Myocyte (in vitro differentiated cells): ENCODE results near the gene BIRC5. TPM values are rescaled to one million over a fixed set of nuclear protein-coding genes. Genes with fewer than 3 reads are reported as not detected.

ENCODE experiments used
- DNase-seq: peaks from one replicate; pipeline ENCODE4 v3.0.0-alpha.2; 2012; ENCODE audit warnings: low read depth
- polyA plus RNA-seq: library from polyadenylated mRNA; unstranded; fragments of >200 nt; gene quantifications from one replicate; pipeline ENCODE4 v1.2.1, GENCODE V29; 2012; ENCODE audit warnings: missing spikeins
- total RNA-seq: library from RNA; depleted of rRNA; stranded (reverse); fragments of >200 nt; gene quantifications from 2 replicates; pipeline ENCODE4 v1.2.3, GENCODE V29; 2014

The BIRC5 gene
- 2.7 and 2.8 TPM in 2 replicates for total RNA-seq
- polyA plus RNA-seq = 0.48 TPM

- DNase-seq = peak; percentile 87
Measured at GRCh38 chr17:78214016-78214705, at the start of gene BIRC5. Gene BIRC5 (plus strand): TSS chr17:78214253. CDS start chr17:78214317, 64 bp downstream.

- no peak for DNase-seq
Measured at GRCh38 chr17:78164748-78165607, 49.1 kb upstream of the BIRC5 start.

DNA sequence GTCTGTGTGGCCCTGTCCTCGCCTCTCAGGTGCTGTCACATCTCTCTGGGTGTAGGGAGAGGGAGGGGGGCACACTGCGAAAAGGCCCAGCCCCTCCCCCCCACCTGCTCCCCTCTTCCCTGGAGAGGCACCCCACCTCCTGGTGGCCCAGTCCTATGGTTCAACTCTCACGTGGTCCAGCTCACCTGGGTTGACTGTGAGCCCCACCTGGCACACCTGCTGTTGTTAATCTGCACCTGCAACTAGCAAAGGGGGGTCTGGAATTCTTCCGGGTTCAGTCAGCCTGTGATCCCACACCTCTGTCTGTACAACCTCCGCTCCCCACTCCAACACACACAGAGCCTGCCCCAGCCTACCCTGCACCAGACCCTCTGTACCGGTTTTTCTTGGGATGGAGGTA, 47.6 kb upstream of the BIRC5 start:
- no peak for DNase-seq

GRCh38 chr17:78168242-78168902, 45.7 kb upstream of the BIRC5 start, which contains the start of gene SYNGR2:
Gene SYNGR2 (plus strand): TSS chr17:78168581. CDS start chr17:78168617, 36 bp downstream.
- DNase-seq = peak; percentile 78

GRCh38 chr17:78168903-78169793, 44.9 kb upstream of the BIRC5 start:
- peak; percentile 71 for DNase-seq

DNA sequence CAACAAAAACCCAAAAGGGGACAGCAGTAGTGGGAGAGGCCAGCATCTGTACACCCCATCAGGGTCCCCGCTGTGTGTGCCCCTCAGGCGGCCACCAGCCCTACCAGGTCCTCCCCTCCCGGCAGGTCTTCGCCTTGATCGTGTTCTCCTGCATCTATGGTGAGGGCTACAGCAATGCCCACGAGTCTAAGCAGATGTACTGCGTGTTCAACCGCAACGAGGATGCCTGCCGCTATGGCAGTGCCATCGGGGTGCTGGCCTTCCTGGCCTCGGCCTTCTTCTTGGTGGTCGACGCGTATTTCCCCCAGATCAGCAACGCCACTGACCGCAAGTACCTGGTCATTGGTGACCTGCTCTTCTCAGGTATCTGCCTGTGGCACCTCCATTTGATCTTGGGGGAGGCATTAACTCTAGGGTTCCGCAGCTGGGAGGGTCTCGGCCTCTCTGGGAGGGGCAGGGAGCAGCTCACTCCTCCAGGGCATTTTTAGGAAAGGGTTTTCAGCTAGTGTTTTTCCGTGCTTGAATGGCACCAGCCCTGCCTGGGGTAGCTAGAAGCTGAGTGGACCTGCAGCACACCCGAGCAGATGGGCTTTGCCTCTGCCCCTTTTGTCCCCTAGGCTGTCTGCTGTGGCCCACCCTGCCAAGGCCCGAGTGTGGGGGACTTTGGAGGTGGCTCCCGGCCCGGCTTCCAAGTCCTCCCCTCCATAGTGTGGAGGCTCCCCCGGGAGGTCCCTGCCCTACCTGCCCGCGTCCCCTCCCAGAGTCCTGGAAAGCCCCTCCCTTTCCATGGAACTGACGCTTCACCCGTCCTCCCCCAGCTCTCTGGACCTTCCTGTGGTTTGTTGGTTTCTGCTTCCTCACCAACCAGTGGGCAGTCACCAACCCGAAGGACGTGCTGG, 43.1 kb upstream of the BIRC5 start:
- DNase-seq = no peak

DNA sequence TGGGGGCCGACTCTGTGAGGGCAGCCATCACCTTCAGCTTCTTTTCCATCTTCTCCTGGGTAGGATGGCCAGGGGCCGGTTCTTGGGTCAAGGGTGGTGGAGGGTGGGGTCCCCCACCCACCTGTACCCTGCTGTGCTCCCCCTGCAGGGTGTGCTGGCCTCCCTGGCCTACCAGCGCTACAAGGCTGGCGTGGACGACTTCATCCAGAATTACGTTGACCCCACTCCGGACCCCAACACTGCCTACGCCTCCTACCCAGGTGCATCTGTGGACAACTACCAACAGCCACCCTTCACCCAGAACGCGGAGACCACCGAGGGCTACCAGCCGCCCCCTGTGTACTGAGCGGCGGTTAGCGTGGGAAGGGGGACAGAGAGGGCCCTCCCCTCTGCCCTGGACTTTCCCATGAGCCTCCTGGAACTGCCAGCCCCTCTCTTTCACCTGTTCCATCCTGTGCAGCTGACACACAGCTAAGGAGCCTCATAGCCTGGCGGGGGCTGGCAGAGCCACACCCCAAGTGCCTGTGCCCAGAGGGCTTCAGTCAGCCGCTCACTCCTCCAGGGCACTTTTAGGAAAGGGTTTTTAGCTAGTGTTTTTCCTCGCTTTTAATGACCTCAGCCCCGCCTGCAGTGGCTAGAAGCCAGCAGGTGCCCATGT, 42.3 kb upstream of the BIRC5 start:
- DNase-seq = peak; percentile 27

- DNase-seq = peak; percentile 83
Measured at GRCh38 chr17:78172249-78173051, 41.6 kb upstream of the BIRC5 start.

DNA sequence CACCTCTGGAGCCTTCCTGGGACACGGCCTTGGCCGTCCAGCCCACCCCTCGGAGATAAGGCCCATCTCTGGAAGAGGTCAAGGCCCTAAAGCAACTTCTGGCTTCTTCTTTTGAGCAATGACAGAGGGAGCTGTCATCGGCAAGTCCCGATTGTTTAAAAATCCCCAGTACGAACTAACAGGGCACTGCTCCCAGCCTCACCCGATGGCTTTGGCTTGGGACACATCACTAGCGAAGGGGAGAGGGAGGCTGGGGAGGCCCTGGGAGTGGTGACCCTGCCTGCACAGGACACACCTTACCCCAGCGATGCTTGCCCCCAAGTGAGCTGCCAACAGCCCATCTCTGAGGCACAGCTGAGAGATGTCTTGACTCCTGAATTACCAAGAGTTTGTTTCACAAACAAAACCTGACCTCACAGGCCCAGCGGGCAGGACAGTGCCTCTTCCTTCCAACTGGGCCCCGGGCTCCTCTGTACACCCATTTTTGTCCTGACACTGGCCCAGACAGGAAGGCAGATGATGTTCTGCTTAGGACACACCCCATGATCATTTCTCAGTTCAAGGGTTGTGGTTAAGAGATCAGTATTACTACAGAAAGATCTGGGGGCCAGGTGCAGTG, 40.8 kb upstream of the BIRC5 start:
- peak; percentile 50 for DNase-seq

GRCh38 chr17:78174346-78174869, 39.6 kb upstream of the BIRC5 start:
- DNase-seq = peak; percentile 90

DNA sequence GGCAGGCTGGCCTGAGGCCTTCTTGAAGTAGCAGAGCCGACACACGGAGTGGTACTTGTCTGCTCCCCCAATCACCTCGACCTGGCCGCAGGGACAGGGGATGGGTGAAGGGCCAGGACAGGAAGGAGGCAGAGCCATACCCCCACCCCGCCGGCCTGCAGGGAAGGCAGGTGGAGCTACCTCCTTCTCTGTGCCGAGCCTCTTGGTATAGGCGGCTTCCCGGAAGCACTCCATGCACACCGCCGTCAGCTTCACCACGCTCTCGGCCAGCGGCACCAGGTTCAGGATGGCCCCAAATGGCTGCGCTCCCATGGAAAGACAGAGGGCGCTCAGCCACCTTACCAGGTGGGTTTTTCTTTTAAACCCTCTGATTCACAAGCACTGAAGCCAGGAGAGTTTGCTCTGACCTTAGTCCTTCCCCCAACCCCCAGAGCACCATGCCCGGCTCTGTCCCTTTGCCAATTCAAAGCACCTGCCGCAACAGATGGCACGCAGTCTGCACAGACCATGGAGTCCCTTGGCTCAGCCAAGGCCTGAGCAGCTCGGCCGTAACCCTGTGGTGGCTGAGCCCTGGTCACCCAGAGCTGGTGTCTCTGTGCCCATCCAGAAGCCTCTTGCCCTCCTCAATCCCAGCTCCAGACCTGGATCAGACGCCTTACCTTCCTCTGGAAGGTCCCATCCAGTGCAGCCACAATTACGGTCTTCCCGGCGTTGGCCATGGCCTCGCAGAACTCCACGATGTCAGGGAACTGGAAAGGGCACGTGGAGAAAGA, 39.0 kb upstream of the BIRC5 start:
- peak; percentile 86 for DNase-seq

DNA sequence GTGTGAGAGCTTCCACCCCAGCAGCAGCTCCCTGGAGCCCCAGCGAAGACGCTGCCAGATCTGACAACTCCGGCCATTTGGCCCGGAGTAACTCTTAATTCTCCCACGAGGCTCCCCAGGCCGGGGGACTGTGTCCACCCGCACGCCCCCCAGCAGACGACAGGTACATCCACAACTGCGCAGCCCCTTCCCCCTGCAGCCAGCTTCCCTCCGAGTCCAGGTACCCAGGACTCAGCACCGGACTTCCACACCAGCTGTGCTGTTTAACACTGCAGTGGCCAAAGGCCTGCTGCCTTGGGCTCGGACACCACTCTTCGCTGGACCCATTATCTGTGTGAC, 38.4 kb upstream of the BIRC5 start:
- DNase-seq = no peak

- DNase-seq = no peak
Measured at GRCh38 chr17:78176548-78177025, 37.5 kb upstream of the BIRC5 start.

DNA sequence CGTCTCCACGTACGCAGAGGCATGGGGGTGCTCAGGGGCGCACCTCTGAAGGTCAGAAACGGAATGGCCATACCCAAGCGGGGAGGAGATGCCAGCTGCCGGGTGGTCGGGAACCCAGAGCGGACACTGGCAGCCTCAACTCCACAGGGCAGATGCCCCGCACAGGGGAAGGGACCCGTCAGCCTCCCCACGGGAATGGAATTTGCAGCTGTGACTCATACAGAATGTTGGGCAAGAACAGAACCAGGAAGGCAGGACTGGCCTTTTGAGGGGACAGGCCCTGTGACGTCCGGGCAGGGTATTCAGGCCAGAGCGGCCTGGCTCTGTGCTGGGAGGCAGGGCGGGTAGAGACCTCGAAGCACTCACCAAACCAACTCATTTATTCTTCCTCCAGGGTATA, 34.7 kb upstream of the BIRC5 start:
- DNase-seq = peak; percentile 71

DNA sequence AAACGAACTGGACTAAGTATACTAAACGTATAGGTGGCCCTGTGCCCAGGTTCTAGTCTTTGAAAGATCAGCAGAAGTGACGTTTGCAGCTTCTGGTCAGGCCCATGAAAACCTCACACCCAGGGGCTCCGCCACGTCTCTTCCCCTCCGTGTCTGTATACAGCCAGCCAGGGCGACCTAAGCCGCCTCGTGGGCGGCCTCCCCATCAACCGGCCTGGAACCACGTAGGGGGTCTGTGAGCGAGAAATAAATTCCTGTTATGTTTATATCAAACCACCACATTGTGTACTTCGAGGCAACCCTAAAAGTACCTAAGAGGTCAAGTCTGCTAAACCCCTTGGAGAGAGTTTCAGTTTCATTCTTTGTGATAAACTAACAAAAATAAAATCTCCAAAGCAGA, 34.0 kb upstream of the BIRC5 start:
- no peak for DNase-seq

DNA sequence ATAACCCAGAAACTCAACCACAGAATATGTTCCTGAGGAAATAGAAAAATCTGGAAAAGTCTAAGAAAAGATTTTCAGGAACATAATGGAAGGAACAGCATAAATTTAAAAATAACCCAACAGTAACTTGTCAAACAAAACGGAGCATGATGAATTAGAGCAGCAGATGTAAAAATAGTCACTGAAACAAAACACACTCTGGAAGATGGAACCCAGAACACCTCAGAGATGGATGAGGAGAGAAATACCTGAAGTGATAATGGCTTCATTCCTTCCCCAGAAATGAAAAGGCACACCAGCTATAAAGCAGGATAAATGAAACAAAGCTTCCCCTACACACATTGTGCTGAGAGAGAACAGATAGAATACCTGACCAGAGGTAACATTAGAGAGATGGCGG, 33.5 kb upstream of the BIRC5 start:
- no peak for DNase-seq

GRCh38 chr17:78182504-78182903, 31.5 kb upstream of the BIRC5 start:
- DNase-seq = no peak
